GM23338 (cell line): Measurements from ENCODE around the gene CELA1. TPM values are rescaled to one million over a fixed set of nuclear protein-coding genes. Genes with fewer than 3 reads are reported as not detected.
A peak's percentile ranks its signal among the peaks of the same experiment; 100 is the strongest.

Source experiments
- ATAC-seq: fragments of 200-7000 bp; cut with Tn5 transposase; 3 replicates; pipeline ENCODE4 v1.9.1; 2020
- DNase-seq: peaks from one replicate; pipeline ENCODE4 v3.0.0-alpha.2; 2015; ENCODE audit warnings: low spot score
- H2AFZ ChIP-seq: fragments of 200-600 bp; sonication (generic); 2 replicates; pipeline ENCODE4 v1.8.0; 2016; ENCODE audit warnings: antibody characterized with exemption, mild to moderate bottlenecking, moderate library complexity
- H3F3A ChIP-seq: fragments of 200-600 bp; sonication (generic); replicated peaks from 2 replicates; pipeline ENCODE4 v1.8.0; 2017; ENCODE audit warnings: antibody characterized with exemption, mixed run types, low read depth
- H3K27ac ChIP-seq: fragments of 200-600 bp; sonication (generic); 2 replicates; pipeline ENCODE4 v1.6.1; 2016; ENCODE audit warnings: low read depth
- H3K27me3 ChIP-seq: fragments of 200-600 bp; sonication (generic); 2 replicates; pipeline ENCODE4 v1.8.0; 2016; ENCODE audit warnings: mild to moderate bottlenecking, mixed run types, moderate library complexity; ENCODE audit not compliant: insufficient read depth
- H3K36me3 ChIP-seq: fragments of 200-600 bp; sonication (generic); 2 replicates; pipeline ENCODE4 v1.8.0; 2016; ENCODE audit warnings: mild to moderate bottlenecking; ENCODE audit not compliant: insufficient read depth
- H3K4me1 ChIP-seq: fragments of 200-600 bp; sonication (generic); 2 replicates; pipeline ENCODE4 v1.8.0; 2016; ENCODE audit warnings: mild to moderate bottlenecking, moderate library complexity; ENCODE audit not compliant: insufficient read depth
- H3K4me2 ChIP-seq: fragments of 200-600 bp; sonication (generic); 2 replicates; pipeline ENCODE4 v1.7.1; 2017; ENCODE audit warnings: mixed run types
- H3K4me3 ChIP-seq: fragments of 200-600 bp; sonication (generic); 2 replicates; pipeline ENCODE4 v1.6.1; 2016; ENCODE audit warnings: mixed run types
- H3K79me2 ChIP-seq: fragments of 200-600 bp; sonication (generic); replicated peaks from 2 replicates; pipeline ENCODE4 v1.8.0; 2017; ENCODE audit warnings: mild to moderate bottlenecking; ENCODE audit not compliant: insufficient read depth
- H3K9me2 ChIP-seq: fragments of 200-600 bp; sonication (generic); 2 replicates; pipeline ENCODE4 v1.8.0; 2017; ENCODE audit not compliant: insufficient read depth
- H4K20me1 ChIP-seq: fragments of 200-600 bp; sonication (generic); replicated peaks from 2 replicates; pipeline ENCODE4 v1.8.0; 2017; ENCODE audit warnings: mild to moderate bottlenecking; ENCODE audit not compliant: insufficient read depth
- H3K27ac Mint-ChIP-seq: 2 replicates; pipeline ENCODE4 v1.8.0; 2020; ENCODE audit warnings: inconsistent platforms, mild to moderate bottlenecking, moderate library complexity, mixed read lengths
- H3K27me3 Mint-ChIP-seq: 3 replicates; pipeline ENCODE4 v1.8.0; 2022; ENCODE audit warnings: low read depth, mild to moderate bottlenecking, moderate library complexity, mixed read lengths, inconsistent platforms; ENCODE audit not compliant: insufficient read depth, poor library complexity
- H3K36me3 Mint-ChIP-seq: 3 replicates; pipeline ENCODE4 v1.8.0; 2021; ENCODE audit warnings: low read depth, mild to moderate bottlenecking, inconsistent platforms, moderate library complexity, mixed read lengths
- H3K4me1 Mint-ChIP-seq: 3 replicates; pipeline ENCODE4 v1.8.0; 2020; ENCODE audit warnings: mild to moderate bottlenecking, inconsistent platforms, mixed read lengths
- H3K4me3 Mint-ChIP-seq: 3 replicates; pipeline ENCODE4 v1.8.0; 2021; ENCODE audit warnings: moderate library complexity, mild to moderate bottlenecking, inconsistent platforms, mixed read lengths
- H3K9me3 Mint-ChIP-seq: 3 replicates; pipeline ENCODE4 v1.8.0; 2020; ENCODE audit warnings: moderate library complexity, mild to moderate bottlenecking, inconsistent platforms, mixed read lengths
- CREB1 ChIP-seq: fragments of 250-450 bp; sonication (Bioruptor Pico); IDR thresholded peaks from 2 replicates; pipeline ENCODE4 v1.5.0; 2020; ENCODE audit warnings: low read depth, mild to moderate bottlenecking, moderate library complexity
- EZH2 ChIP-seq: fragments of 200-600 bp; sonication (generic); IDR thresholded peaks from one replicate; pipeline ENCODE4 v1.8.0; 2017; ENCODE audit warnings: antibody characterized with exemption, mild to moderate bottlenecking, low read depth; ENCODE audit not compliant: unreplicated experiment
- NANOG ChIP-seq: IDR thresholded peaks from 2 replicates; pipeline ENCODE4 v1.6.1; 2016; ENCODE audit warnings: antibody characterized with exemption, borderline replicate concordance
- POLR2AphosphoS5 ChIP-seq: IDR thresholded peaks from 2 replicates; pipeline ENCODE4 v1.6.1; 2016; ENCODE audit warnings: antibody characterized with exemption, low read depth
- STAT1 ChIP-seq: IDR thresholded peaks from one replicate; pipeline ENCODE4 v1.6.1; 2016; ENCODE audit warnings: antibody characterized with exemption; ENCODE audit not compliant: unreplicated experiment
- ZNF331 ChIP-seq: fragments of 250-450 bp; sonication (Bioruptor Pico); IDR thresholded peaks from 2 replicates; pipeline ENCODE4 v1.5.0; 2020; ENCODE audit warnings: low read depth, mild to moderate bottlenecking, moderate library complexity
- polyA plus RNA-seq: library from polyadenylated mRNA; unstranded; fragments of >200 nt; fragmentation: Nextera tagmentation; extraction: Ambion mirVana; gene quantifications from 2 replicates; pipeline ENCODE4 v1.2.1, GENCODE V29; 2016
- total RNA-seq: library from RNA; depleted of rRNA; stranded (reverse); fragments of >200 nt; shearing (Covaris generic); gene quantifications from 2 replicates; pipeline ENCODE4 v1.2.3, GENCODE V29; 2014

The CELA1 gene
- total and polyA plus RNA-seq, 2 experiments from 2014 or later = not detected

DNA sequence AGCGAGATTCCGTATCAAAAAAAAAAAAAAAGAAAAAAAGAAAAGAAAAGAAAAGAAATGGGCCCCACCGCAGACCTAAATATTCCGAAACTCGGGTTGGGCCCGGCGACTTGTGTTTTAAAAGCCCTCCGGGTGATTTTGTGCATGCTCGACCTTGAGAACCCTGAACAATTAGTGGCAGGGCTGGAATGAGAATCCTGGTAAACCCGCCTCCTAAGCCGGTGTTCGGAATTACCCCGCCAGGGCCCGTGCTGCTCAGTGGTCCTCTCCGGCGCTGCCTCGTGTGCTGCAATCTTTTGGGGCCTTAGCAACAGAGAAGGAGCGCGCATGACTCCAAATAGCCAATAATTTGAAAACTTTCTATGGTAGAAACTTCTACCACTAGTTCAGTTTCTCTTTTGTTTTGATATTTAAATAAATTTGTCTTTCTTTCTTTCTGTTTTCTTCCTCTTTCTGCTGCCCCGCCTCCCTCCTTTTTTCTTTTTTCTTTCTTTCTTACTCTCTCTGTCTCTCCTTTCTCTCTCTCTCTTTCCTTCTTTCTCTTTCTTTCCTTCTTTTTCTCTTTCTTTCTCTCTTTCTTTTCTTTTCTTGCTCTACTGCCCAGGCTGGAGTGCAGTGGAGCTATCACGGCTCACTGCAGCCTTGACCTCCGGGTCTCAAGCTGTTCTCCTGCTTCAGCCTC is 46.2 kb upstream of the CELA1 start:
- Mint-ChIP-seq H3K4me3 (peak overlapping the region; percentile 89), H3K36me3 (peaks cover 6% of the 10 kb centered on the region; the same call in 2 of the 3 replicates), H3K27me3 (peaks cover 34% of the 10 kb centered on the region), H3K9me3 (no peaks in the 10 kb centered on the region), H3K4me1 (peaks cover 35% of the 10 kb centered on the region), H3K27ac (no peak overlapping the region)
- Histone ChIP-seq H3K27ac (no peak overlapping the region; the same call in 1 of the 2 replicates), H3K4me2 (peak overlapping the region; percentile 99), H2AFZ (no peak overlapping the region), H3K9me2 (no peaks in the 10 kb centered on the region; the same call in 1 of the 2 replicates), H3K4me3 (peak overlapping the region; percentile 97), H3K36me3 (no peaks in the 10 kb centered on the region), H4K20me1 (no peaks in the 10 kb centered on the region; the same call in 1 of the 2 replicates), H3K79me2 (peaks cover 12% of the 10 kb centered on the region), H3K27me3 (no peaks in the 10 kb centered on the region), H3F3A (peaks cover 21% of the 10 kb centered on the region), H3K4me1 (peaks cover 26% of the 10 kb centered on the region)
- TF ChIP-seq STAT1 = no peak
- peak; percentile 50 for ATAC-seq
- peak; percentile 87 for DNase-seq

DNA sequence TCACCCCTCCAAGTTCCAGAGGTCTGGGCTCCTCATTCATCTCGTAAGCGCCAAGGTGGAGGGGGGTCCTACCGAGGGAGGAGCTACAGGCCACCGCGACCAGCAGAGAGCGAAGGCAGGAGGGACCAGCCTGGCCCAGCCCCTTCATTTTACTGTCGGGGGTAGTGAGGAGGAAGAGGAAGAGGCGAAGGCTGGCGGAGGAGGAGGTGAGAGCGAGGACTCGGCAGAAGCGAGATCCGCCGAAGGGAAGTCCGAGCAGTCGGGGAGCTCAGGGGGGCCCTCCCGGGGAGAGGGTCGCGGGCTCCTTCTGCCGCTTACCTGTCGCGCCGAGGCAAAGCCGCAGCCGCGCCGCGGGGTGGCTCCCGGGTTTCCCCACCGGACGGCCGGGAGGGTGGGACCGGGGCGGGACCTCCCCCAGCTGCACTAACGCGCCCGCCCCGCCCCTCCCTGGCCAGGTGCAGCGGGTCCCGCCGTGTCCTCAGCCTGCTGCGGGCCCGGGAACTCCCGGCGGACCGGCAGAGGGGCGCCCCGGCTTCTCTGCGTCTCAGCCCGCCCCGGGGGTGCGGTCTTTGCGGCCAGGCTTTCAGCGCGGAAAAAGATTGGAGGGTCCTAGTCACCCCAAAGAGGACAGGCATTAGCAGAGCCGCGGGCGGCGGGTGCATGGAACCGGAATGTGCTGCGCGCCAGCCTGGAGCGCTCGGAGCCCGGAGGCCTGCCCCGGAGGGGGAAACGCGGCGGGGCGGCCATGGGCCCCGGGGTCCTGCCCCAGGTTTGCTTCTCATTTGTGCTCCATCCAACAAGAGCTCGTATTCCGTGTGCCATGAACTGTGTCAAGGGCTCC is 45.0 kb upstream of the CELA1 start, which contains the start of gene GALNT6:
GALNT6 (minus strand) TSS at position 124 of the 841 bp plus-strand sequence. CDS start 11,625 bp downstream, outside the sequence.
- Mint-ChIP-seq H3K4me1 (peaks cover 43% of the 10 kb centered on the region), H3K27ac (peak within 1 kb of the TSS; percentile 60), H3K4me3 (peak within 1 kb of the TSS; percentile 92), H3K27me3 (peaks cover 36% of the 10 kb centered on the region), H3K36me3 (peaks cover 6% of the 10 kb centered on the region; the same call in 2 of the 3 replicates), H3K9me3 (no peaks in the 10 kb centered on the region)
- H3K79me2 ChIP-seq = peaks cover 12% of the 10 kb centered on the region
- DNase-seq (peak; percentile 87), ATAC-seq (peak; percentile 79)
- no peaks in the 10 kb centered on the region for H3K36me3 ChIP-seq
- H3K4me2 ChIP-seq = peak within 1 kb of the TSS; percentile 99
- H4K20me1 ChIP-seq = no peaks in the 10 kb centered on the region; the same call in 1 of the 2 replicates
- H3K27ac ChIP-seq = peak within 1 kb of the TSS; percentile 95
- H3K4me3 ChIP-seq = peak within 1 kb of the TSS; percentile 97
- H3K4me1 ChIP-seq = peaks cover 31% of the 10 kb centered on the region
- no peaks in the 10 kb centered on the region for H3K27me3 ChIP-seq
- no peaks in the 10 kb centered on the region; the same call in 1 of the 2 replicates for H3K9me2 ChIP-seq
- H2AFZ ChIP-seq = peak within 1 kb of the TSS; percentile 97
- TF ChIP-seq POLR2AphosphoS5 = peak; percentile 84
- no peak for TF ChIP-seq ZNF331
- 0 out of 2 replicates have a peak, but pooled peaks have one; percentile 24 for TF ChIP-seq CREB1 (CRISPR knock-in tag)
- no peak for TF ChIP-seq EZH2
- H3F3A ChIP-seq = peaks cover 21% of the 10 kb centered on the region

DNA sequence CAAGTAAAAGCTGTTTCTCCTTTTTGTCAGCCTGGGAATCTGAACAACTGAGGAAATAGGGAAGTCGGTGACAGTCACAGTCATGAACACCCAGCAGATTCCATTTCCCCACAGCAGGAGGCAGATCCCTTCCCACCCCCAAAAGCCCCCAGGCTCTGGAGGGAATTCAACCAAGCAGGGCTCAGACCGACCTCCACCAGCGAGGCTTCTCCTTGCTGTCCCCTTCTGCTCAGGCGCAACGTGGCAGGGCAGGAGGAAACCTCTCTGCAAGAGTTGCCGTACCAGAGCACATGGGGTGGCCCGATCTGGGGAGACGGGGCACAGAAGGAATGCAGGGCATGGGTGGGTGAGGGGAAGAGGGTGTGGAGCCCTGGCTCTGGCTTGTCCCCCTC is 44.4 kb upstream of the CELA1 start:
- Histone ChIP-seq H2AFZ (peak overlapping the region; percentile 84), H3K27ac (peak overlapping the region; percentile 95), H4K20me1 (no peaks in the 10 kb centered on the region; the same call in 1 of the 2 replicates), H3K4me3 (peak overlapping the region; percentile 97), H3K79me2 (peaks cover 12% of the 10 kb centered on the region), H3K4me2 (peak overlapping the region; percentile 99), H3K36me3 (no peaks in the 10 kb centered on the region), H3K4me1 (peaks cover 35% of the 10 kb centered on the region), H3F3A (peaks cover 21% of the 10 kb centered on the region), H3K27me3 (no peaks in the 10 kb centered on the region), H3K9me2 (no peaks in the 10 kb centered on the region; the same call in 1 of the 2 replicates)
- peak overlapping the region; percentile 45 for H3K27ac Mint-ChIP-seq
- peaks cover 39% of the 10 kb centered on the region for H3K27me3 Mint-ChIP-seq
- peak overlapping the region; percentile 92 for H3K4me3 Mint-ChIP-seq
- no peak for TF ChIP-seq EZH2
- no peak for TF ChIP-seq NANOG
- DNase-seq (no peak), ATAC-seq (peak; percentile 39; the same call in 2 of the 3 replicates)
- no peaks in the 10 kb centered on the region for H3K9me3 Mint-ChIP-seq
- peaks cover 47% of the 10 kb centered on the region for H3K4me1 Mint-ChIP-seq
- peaks cover 6% of the 10 kb centered on the region; the same call in 2 of the 3 replicates for H3K36me3 Mint-ChIP-seq
